Immature natural killer cell (primary cell): ENCODE results near the gene MOSPD3. TPM values are rescaled to one million over a fixed set of nuclear protein-coding genes. Genes with fewer than 3 reads are reported as not detected.

Experiments used
- DNase-seq, 3 donors: peaks; one replicate each; pipeline ENCODE4 v3.0.0; 2022; ENCODE audit warnings: mixed read lengths in 1 of 3
- H3K27ac Mint-ChIP-seq, 6 donors: one replicate each; pipeline ENCODE4 v1.8.0; 2020; ENCODE audit warnings: mixed read lengths in 6 of 6, mild to moderate bottlenecking in 5 of 6, inconsistent platforms in 4 of 6, moderate library complexity in 3 of 6
- H3K27me3 Mint-ChIP-seq, 3 donors: one replicate each; pipeline ENCODE4 v1.8.0; 2020 to 2021; ENCODE audit warnings: low read depth in 3 of 3, mild to moderate bottlenecking in 3 of 3, mixed read lengths in 3 of 3, moderate library complexity in 3 of 3, inconsistent platforms in 1 of 3
- H3K36me3 Mint-ChIP-seq, 3 donors: one replicate each; pipeline ENCODE4 v1.8.0; 2020; ENCODE audit warnings: mixed read lengths in 3 of 3, inconsistent platforms in 2 of 3, mild to moderate bottlenecking in 2 of 3
- H3K4me1 Mint-ChIP-seq, 2 donors: one replicate each; pipeline ENCODE4 v1.8.0; 2020; ENCODE audit warnings: inconsistent platforms in 2 of 2, mild to moderate bottlenecking in 2 of 2, mixed read lengths in 2 of 2, moderate library complexity in 1 of 2
- H3K4me3 Mint-ChIP-seq, 5 donors: one replicate each; pipeline ENCODE4 v1.8.0; 2020; ENCODE audit warnings: mild to moderate bottlenecking in 5 of 5, mixed read lengths in 5 of 5, inconsistent platforms in 3 of 5, moderate library complexity in 3 of 5
- H3K9me3 Mint-ChIP-seq, 6 donors: one replicate each; pipeline ENCODE4 v1.8.0; 2020; ENCODE audit warnings: mild to moderate bottlenecking in 6 of 6, mixed read lengths in 6 of 6, inconsistent platforms in 4 of 6, moderate library complexity in 3 of 6
- polyA plus RNA-seq, 3 donors: library from polyadenylated mRNA; unstranded; fragments of 300-500 nt; fragmentation: Illumina TruSeq; gene quantifications; one replicate each; pipeline ENCODE4 v1.2.3, GENCODE V29; 2021

The MOSPD3 gene
- polyA plus RNA-seq, 3 donors from 2014 or later: 23.2 to 29.3 (median 27.0) TPM

DNA sequence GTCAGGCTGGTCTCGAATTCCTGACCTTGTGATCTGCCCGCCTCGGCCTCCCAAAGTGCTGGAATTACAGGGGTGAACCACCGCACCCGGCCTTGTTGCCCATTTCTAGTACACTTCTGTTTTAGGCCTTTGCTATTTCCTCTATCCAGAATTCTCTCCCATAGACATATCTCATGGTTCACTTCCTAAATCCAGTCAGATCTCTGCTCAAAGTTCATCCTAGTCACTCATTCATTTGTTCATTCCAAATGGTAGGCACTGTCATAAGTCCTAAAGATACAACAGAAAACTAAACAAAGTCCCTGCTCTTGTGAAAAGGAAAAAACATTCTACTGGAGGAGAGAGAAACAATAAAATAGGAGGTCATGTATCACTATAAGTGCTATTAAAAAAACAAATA is 2.4 kb upstream of the MOSPD3 start:
- H3K4me1 Mint-ChIP-seq: peaks cover 32 to 34% of the 10 kb centered on the region in 2 donors
- peak overlapping the region in 2 of 6 donors; percentile 13 to 63 for H3K27ac Mint-ChIP-seq
- H3K9me3 Mint-ChIP-seq: no peaks in the 10 kb centered on the region
- peak overlapping the region in 4 of 5 donors; percentile 6 to 100 (median 74) for H3K4me3 Mint-ChIP-seq
- H3K36me3 Mint-ChIP-seq: no peaks in the 10 kb centered on the region
- peaks cover 3 to 11% (median 7%) of the 10 kb centered on the region in 3 donors for H3K27me3 Mint-ChIP-seq
- no peak for DNase-seq

DNA sequence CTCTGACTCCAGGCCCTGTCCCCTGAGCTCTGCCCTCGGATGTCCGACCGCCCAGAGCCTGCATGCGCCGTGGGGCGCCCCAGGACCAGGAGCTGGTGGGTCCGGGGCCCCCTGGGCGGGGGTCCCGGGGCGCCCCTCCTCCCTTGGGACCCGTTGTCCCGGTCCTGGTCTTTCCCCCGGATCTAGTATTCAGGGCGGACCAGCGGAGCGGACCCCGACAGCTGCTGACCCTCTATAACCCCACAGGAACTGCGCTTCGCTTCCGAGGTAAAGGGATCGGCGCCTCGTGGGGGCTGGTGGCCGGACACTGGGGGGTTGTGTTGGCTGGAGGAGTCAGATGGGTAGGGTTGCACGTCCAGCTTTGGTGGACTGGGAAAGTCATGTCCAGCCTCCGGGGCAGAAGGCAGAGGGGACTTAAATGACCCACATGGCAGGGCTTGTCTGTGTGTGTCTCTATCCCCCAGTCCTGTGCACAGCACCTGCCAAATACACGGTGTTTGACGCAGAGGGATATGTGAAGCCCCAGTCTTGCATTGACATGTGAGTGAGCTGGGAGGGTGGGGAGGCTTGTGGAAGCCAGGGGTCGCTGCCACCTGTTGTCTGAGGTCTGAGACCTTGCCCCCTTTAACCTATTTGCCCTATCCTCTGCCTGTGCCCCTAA is 520 bp downstream of the MOSPD3 start:
- H3K4me3 Mint-ChIP-seq: peak overlapping the region; percentile 79 to 100 (median 85)
- peak overlapping the region; percentile 32 to 97 (median 70) for H3K27ac Mint-ChIP-seq
- peaks cover 24 to 26% of the 10 kb centered on the region in 2 donors for H3K4me1 Mint-ChIP-seq
- H3K36me3 Mint-ChIP-seq: no peaks in the 10 kb centered on the region
- no peak for DNase-seq
- H3K27me3 Mint-ChIP-seq: peaks cover 3 to 11% (median 7%) of the 10 kb centered on the region in 3 donors
- no peaks in the 10 kb centered on the region for H3K9me3 Mint-ChIP-seq

DNA sequence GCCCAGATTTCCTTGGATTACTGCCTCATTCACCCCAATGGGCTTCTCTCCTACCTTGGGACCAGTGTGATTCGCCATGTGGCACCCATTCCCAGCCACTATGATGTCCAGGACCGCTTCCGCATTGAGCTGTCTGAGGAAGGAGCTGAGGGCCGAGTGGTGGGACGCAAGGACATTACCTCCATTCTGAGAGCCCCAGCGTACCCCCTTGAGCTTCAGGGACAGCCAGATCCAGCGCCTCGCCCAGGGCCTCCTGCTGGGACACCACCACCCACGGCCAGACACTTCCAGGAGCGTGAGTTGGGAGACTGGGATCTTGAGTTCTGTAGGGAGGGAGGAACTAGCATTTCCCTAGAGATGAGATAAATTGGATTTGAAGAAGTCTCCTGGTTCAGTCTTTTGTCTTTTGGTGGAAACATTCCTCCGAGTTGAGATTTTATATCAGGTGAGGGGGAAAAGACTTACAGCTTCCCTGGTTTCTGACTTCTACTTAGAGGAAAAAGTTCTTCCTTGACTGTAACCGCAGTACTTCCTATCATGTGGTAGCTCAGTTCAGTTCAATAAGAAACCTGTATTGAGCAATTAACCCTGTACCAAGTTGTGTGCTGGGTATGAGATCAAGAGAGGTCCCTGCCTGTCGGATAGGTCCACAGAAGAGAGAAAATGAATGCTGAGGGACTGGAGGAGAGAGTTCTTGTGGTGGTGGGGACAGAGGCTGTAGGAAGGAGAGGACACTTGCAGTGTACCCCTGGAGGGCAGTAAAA is 1.3 kb downstream of the MOSPD3 start:
- Mint-ChIP-seq H3K9me3 (no peaks in the 10 kb centered on the region), H3K4me1 (peaks cover 24 to 26% of the 10 kb centered on the region in 2 donors), H3K4me3 (peak overlapping the region; percentile 79 to 98 (median 85)), H3K27ac (peak overlapping the region in 5 of 6 donors; percentile 6 to 89 (median 22)), H3K36me3 (no peaks in the 10 kb centered on the region), H3K27me3 (peaks cover 3 to 11% (median 7%) of the 10 kb centered on the region in 3 donors)
- no peak for DNase-seq

DNA sequence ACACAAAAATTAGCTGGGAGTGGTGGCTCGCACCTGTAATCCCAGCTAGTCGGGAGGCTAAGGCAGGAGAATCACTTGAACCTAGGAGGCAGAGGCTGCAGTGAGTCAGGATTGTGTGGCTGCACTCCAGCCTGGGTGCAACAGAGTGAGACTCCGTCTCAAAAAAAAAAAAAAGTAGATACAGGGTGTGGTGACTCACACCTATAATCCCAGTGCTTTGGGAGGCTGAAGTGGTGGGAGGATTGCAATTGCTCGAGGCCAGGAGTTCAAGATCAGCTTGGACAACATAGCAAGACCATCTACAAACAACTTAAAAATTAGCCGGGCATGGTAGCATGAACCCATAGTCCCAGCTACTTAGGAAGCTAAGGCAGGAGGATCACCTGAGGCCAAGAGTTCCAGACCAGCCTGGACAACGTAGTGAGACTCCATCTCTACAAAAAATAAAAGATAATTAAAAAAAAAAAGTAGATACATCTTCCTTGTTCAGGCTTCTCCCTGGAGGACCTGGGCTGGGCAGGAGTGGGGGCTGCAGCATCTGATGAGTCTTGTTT is 2.0 kb downstream of the MOSPD3 start:
- DNase-seq: no peak
- Mint-ChIP-seq H3K27me3 (peaks cover 3 to 10% (median 7%) of the 10 kb centered on the region in 3 donors), H3K4me3 (peak overlapping the region in 1 of 5 donors; percentile 72)

DNA sequence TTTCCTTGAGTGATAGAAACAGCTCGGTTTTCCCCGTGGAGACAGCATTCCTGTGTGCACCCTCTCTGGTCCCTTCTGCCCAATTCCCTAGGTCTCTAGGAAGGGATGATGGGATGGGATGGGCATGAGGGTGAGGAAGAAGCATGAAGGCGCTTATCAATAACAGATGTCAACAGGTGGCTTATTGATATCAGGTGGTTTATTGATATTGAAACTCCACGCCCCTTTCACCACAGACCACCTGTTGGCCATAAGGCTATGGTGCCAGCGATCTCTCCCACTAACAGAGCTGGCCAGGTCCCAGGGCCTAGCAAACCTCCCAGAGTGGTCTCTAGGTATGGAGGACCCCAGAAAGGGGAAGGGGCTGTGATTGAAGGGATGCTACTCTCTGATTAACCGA is 7.9 kb downstream of the MOSPD3 start:
- Mint-ChIP-seq H3K27ac (no peak overlapping the region), H3K4me1 (peaks cover 0 to 2% of the 10 kb centered on the region in 2 donors), H3K36me3 (peaks cover 3 to 8% (median 4%) of the 10 kb centered on the region in 3 donors)

More for the DNA sequence above, 2.0 kb downstream of the MOSPD3 start:
- Mint-ChIP-seq H3K36me3 (no peaks in the 10 kb centered on the region), H3K27ac (peak overlapping the region in 1 of 6 donors; percentile 14), H3K4me1 (peaks cover 24 to 26% of the 10 kb centered on the region in 2 donors), H3K9me3 (no peaks in the 10 kb centered on the region)

DNA sequence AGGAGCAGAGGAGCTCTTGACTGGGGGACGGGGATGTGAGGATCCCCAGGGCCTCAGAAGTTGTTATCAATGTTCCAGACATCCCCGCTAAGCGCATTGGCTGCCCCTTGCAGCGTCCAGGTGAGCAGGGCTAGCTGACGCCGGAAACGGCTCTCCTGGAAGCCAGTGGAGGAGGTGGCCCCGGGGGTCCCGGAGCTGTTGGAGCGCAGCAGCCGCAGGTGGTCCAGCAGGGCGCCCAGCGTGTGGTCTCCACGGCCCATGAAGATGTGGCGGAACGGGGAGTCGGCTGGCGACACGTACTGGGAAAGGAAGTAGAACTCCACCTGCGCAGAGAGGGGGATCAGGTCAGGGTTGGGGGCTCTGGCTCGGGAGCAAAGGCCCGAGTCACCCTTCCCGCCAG is 8.5 kb downstream of the MOSPD3 start:
- DNase-seq: no peak
- Mint-ChIP-seq H3K27me3 (peaks cover 0 to 5% (median 0%) of the 10 kb centered on the region in 3 donors), H3K9me3 (no peaks in the 10 kb centered on the region), H3K27ac (peak overlapping the region in 1 of 6 donors; percentile 75), H3K36me3 (peaks cover 3 to 8% (median 4%) of the 10 kb centered on the region in 3 donors), H3K4me3 (no peak overlapping the region), H3K4me1 (peaks cover 4 to 6% of the 10 kb centered on the region in 2 donors)

More for the DNA sequence above, 7.9 kb downstream of the MOSPD3 start:
- no peaks in the 10 kb centered on the region for H3K9me3 Mint-ChIP-seq
- no peak for DNase-seq
- no peak overlapping the region for H3K4me3 Mint-ChIP-seq
- H3K27me3 Mint-ChIP-seq: peaks cover 0 to 5% (median 0%) of the 10 kb centered on the region in 3 donors

DNA sequence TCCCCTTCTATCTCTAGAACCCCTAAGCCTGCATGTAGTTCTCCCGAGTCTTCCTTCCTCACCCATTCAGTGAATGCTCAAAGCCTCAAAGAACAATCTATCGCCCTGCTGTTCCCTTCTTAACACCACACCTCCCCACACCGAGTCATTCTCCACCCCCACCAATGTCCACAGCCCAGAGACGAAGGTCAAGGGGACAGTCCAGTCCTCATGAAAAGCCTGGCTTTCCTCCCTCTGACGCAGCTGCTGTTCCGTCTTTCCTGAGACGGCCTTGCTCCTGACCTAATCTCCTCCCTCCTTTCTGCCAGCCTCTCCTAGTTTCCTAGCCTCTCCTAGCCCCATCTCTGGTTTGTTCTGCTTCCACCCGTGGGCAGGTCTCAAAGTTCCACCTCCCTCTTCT is 9.2 kb downstream of the MOSPD3 start:
- Mint-ChIP-seq H3K9me3 (no peaks in the 10 kb centered on the region), H3K27ac (no peak overlapping the region), H3K36me3 (peaks cover 3 to 8% (median 4%) of the 10 kb centered on the region in 3 donors), H3K27me3 (peaks cover 0 to 5% (median 0%) of the 10 kb centered on the region in 3 donors), H3K4me1 (peaks cover 12 to 14% of the 10 kb centered on the region in 2 donors), H3K4me3 (no peak overlapping the region)
- DNase-seq: no peak

DNA sequence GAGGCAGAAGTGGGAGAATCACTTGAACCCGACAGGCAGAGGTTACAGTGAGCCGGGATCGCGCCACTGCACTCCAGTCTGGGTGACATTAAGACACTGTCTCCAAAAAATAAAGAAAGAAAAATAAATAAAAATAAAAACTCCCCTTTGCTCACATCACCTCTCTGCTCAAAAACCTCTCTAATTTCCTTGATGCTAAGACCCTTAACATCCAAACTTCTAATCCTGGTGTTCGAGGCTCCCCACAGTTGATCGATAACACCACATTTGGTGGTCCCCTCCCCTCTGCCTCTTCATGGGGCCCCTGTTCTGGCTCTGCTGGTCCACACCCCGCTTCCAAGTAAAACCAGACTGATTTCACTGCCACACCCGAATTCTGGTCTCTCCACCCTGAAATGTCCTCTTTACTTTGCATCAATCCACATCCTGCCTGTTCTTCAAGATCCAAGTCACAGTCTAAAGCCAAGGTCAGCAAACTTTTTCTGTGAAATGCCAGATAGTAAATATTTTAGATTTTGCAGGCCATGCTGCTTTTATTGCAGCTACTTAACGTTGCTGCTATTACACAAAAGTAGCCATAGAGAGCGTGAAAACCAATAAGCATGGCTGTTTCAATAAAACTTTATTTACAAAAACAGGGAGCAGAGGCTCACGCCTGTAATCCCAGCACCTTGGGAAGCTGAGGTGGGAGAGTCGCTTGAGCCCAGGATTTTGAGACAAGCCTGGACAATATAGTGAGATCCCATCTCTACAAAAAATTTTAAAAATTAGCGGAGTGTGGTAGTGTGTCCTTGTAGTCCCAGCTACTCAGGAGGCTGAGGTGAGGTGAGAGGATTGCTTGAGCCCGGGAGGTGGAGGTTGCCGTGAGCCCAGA is 11.8 kb downstream of the MOSPD3 start:
- Mint-ChIP-seq H3K27me3 (peaks cover 0 to 10% (median 0%) of the 10 kb centered on the region in 3 donors), H3K27ac (peak overlapping the region in 1 of 6 donors; percentile 59), H3K9me3 (no peaks in the 10 kb centered on the region), H3K4me3 (peak overlapping the region in 1 of 5 donors; percentile 0), H3K36me3 (peaks cover 3 to 8% (median 4%) of the 10 kb centered on the region in 3 donors), H3K4me1 (peaks cover 12 to 16% of the 10 kb centered on the region in 2 donors)
- no peak for DNase-seq

DNA sequence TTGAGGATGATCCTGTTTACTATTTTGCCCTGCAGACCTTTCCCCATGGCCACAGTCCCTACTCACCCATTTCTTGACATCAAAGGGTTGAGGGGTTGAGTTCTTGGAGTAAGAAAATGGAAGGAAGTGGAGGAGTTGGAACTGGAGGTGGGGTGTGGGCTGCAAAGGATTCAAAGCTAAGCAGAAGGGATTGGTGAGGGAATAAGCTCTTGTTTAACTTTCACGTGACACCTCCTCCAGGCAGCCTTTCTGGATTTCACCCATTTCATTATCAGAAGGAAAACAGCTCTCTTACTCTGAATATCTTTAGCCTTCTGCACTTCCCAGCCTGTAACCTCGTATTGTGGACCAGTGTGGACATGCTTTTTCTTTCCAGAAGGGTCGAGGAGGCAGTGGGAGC is 13.7 kb downstream of the MOSPD3 start:
- peak overlapping the region; percentile 55 to 86 (median 74) for H3K4me3 Mint-ChIP-seq
- peaks cover 0 to 7% (median 0%) of the 10 kb centered on the region in 3 donors for H3K27me3 Mint-ChIP-seq
- peak overlapping the region in 5 of 6 donors; percentile 11 to 78 (median 61) for H3K27ac Mint-ChIP-seq
- peaks cover 16% of the 10 kb centered on the region in 2 donors for H3K4me1 Mint-ChIP-seq
- DNase-seq: no peak
- H3K9me3 Mint-ChIP-seq: no peaks in the 10 kb centered on the region
- H3K36me3 Mint-ChIP-seq: peaks cover 0 to 8% (median 3%) of the 10 kb centered on the region in 3 donors

DNA sequence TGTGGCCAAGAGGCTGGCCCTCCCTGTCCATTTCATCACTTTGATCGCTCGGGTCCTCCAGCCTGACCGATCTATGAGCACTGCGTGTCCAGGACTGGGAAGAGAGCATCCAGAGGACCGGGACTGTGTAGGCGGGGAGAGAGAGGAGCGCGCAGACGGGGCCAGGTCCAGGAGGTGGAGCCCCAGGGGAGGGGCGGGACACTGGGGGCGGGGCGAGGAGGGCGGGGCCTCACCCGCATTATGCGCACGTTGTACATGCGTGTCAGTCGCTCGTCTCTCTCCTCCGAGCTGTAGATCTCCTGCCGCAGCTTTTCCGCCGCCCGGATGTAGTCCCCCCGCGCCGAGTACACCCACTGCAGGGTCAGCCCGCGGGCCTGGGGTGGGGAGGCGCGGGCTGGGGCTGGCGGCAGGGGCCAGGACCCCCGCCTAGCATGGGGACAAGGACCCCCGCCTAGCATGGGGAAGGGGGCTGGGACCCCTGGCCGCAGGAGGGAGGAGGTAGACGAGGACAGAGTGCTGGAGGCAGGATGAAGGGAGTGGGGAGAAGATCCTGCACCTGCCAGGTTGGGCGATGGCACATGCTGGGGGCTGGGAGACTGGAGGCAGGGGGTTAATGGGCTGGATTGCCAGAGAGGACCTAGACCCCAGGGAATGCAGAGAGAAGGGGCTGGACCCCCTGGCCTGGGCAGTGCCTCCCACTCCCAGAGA is 14.3 kb downstream of the MOSPD3 start:
- H3K4me3 Mint-ChIP-seq: peak overlapping the region; percentile 55 to 86 (median 74)
- H3K4me1 Mint-ChIP-seq: peaks cover 16% of the 10 kb centered on the region in 2 donors
- peaks cover 0 to 7% (median 0%) of the 10 kb centered on the region in 3 donors for H3K27me3 Mint-ChIP-seq
- no peaks in the 10 kb centered on the region for H3K9me3 Mint-ChIP-seq
- H3K36me3 Mint-ChIP-seq: peaks cover 0 to 5% (median 2%) of the 10 kb centered on the region in 3 donors
- DNase-seq: peak; percentile 76 to 84 (median 83)
- peak overlapping the region; percentile 55 to 87 (median 72) for H3K27ac Mint-ChIP-seq

DNA sequence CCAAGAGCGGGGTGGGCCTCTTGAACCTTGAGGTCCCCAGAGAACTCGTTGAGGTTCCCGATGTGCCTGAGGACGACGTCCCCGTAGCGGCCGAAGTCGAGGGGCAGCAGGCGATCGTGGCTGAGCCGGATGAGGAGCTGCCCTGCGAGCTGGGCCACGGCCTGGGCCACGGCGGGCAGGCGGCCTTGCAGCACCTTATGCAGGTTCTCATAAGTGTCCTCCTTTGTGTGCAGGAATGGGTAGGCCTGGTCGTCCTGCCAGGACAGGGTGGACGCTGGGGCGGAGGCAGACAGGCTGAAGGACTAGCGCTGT is 14.9 kb downstream of the MOSPD3 start:
- Mint-ChIP-seq H3K27me3 (peaks cover 0 to 5% (median 1%) of the 10 kb centered on the region in 3 donors), H3K36me3 (peaks cover 0 to 3% (median 0%) of the 10 kb centered on the region in 3 donors), H3K4me1 (peaks cover 16 to 17% of the 10 kb centered on the region in 2 donors), H3K27ac (peak overlapping the region in 5 of 6 donors; percentile 17 to 66 (median 40)), H3K4me3 (peak overlapping the region in 2 of 5 donors; percentile 18 to 54), H3K9me3 (no peaks in the 10 kb centered on the region)
- DNase-seq: no peak

DNA sequence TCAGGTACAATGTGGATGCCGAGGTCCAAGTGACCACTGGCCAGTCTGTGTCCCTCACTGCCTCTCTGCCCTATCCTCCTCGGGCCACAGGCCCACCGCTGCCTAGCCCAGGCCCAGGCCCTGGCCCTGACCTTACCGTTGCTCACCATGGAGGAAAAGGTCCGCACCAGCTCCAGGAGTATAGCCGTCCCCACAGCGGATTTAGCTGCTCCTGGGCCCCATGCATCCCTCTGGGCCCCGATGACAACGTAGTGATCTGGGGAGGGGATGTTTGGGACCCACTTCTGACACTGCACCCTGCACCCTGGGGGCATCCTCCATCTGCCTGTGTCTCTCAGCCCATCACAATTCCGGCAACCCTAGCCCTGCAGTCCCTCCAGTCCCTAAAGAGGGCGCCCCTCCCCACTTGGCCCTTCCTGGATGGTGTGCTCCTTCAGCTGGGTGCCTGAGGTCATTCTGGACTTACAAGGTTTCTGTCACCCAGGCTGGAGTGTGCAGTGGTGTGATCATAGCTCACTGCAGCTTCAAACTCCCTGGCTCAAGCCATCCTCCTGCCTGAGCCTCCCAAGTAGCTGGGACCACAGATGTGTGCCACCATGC is 16.9 kb downstream of the MOSPD3 start:
- Mint-ChIP-seq H3K27me3 (peaks cover 2 to 8% (median 7%) of the 10 kb centered on the region in 3 donors), H3K9me3 (no peaks in the 10 kb centered on the region), H3K36me3 (no peaks in the 10 kb centered on the region), H3K27ac (peak overlapping the region in 4 of 6 donors; percentile 32 to 82 (median 66)), H3K4me1 (peaks cover 22 to 26% of the 10 kb centered on the region in 2 donors), H3K4me3 (no peak overlapping the region)
- no peak for DNase-seq
